K562 (cell line): ENCODE results near the gene IDH2. TPM values are rescaled to one million over a fixed set of nuclear protein-coding genes. Genes with fewer than 3 reads are reported as not detected.

ENCODE experiments used
- ARNT ChIP-seq, 2 experiments: fragments of 450-650 bp; IDR thresholded peaks; 2 replicates each; pipeline ENCODE4 v1.6.1; 2016; ENCODE audit warnings: mild to moderate bottlenecking in 1 of 2
- CHD4 ChIP-seq: fragments of 200-600 bp; sonication (generic); IDR thresholded peaks from 3 replicates; pipeline ENCODE4 v1.6.1; 2012; ENCODE audit warnings: low read depth, mild to moderate bottlenecking, mixed read lengths, low read length, inconsistent platforms; ENCODE audit not compliant: insufficient read depth, insufficient replicate concordance, poor library complexity, severe bottlenecking
- NBN ChIP-seq: fragments of 450-650 bp; IDR thresholded peaks from 2 replicates; pipeline ENCODE4 v1.6.1; 2016; ENCODE audit warnings: low read depth, mild to moderate bottlenecking
- NCOA2 ChIP-seq, 2 experiments: fragments of 450-650 bp; IDR thresholded peaks; 2 replicates each; pipeline ENCODE4 v1.6.1; 2018; ENCODE audit warnings: mild to moderate bottlenecking in 2 of 2, moderate library complexity in 1 of 2; ENCODE audit not compliant: partially characterized antibody in 2 of 2
- ZSCAN32 ChIP-seq: fragments of 450-650 bp; formaldehyde crosslinking; IDR thresholded peaks from 2 replicates; pipeline ENCODE4 v1.4.0; 2020; ENCODE audit warnings: mild to moderate bottlenecking, moderate library complexity
- polyA plus RNA-seq, 8 experiments: library from polyadenylated mRNA; depleted of rRNA in 4 of 8; stranded (reverse) in 5 of 8; unstranded in 3 of 8; fragments of >200 nt; fragmentation: Nextera tagmentation in 2 of 8; fragmentation: Illumina TruSeq in 1 of 8; extraction: Ambion mirVana in 2 of 8; extraction: Trizol in 1 of 8; gene quantifications; 2 replicates each; pipeline versions ENCODE4 v1.2.1 to v1.2.3, GENCODE V29; 2011 to 2014; ENCODE audit warnings: inconsistent platforms in 1 of 8, missing spikeins in 1 of 8
- total RNA-seq, 7 experiments: library from RNA; depleted of rRNA in 6 of 7; stranded (reverse); fragments of >200 nt in 6 of 7; fragmentation: Illumina TruSeq in 2 of 7; extraction: Trizol in 2 of 7; gene quantifications; 2 replicates each; pipeline versions ENCODE4 v1.2.1 to v1.2.3, GENCODE V29; 2011 to 2021; ENCODE audit warnings: low replicate concordance in 1 of 7
- TF ChIP-seq, protein P1 (sequence below): fragments of 250-450 bp; sonication (Bioruptor Pico); IDR thresholded peaks from 2 replicates; pipeline ENCODE4 v1.4.0; 2020
- TF ChIP-seq, protein P2 (sequence below): fragments of 450-650 bp; IDR thresholded peaks from 2 replicates; pipeline ENCODE4 v1.6.1; 2018; ENCODE audit warnings: mild to moderate bottlenecking, low read depth; ENCODE audit not compliant: partially characterized antibody
- TF ChIP-seq, protein P3 (sequence below): fragments of 450-650 bp; IDR thresholded peaks from 2 replicates; pipeline ENCODE4 v1.6.1; 2018; ENCODE audit not compliant: partially characterized antibody
- TF ChIP-seq, protein P4 (sequence below): fragments of 200-800 bp; sonication (Bioruptor generic); IDR thresholded peaks from 2 replicates; pipeline ENCODE4 v1.6.1; 2017; ENCODE audit warnings: missing genetic modification characterization, missing compliant biosample characterization
- TF ChIP-seq, protein P5 (sequence below): sonication (generic); formaldehyde crosslinking; IDR thresholded peaks from 2 replicates; pipeline ENCODE4 v1.8.1; 2022; ENCODE audit warnings: missing genetic modification reagents
- TF ChIP-seq, protein P6 (sequence below): fragments of 200-400 bp; formaldehyde crosslinking; IDR thresholded peaks from 2 replicates; pipeline ENCODE4 v1.6.1; 2017; ENCODE audit warnings: mild to moderate bottlenecking, low read depth, low read length, moderate library complexity

IDH2 gene
- total and polyA plus RNA-seq, 9 of the 15 experiments (the other 6 are each of a cell fraction or from before 2014, with no cell fraction given), result 0.70 to 99.9 (median 59.2) TPM

DNA sequence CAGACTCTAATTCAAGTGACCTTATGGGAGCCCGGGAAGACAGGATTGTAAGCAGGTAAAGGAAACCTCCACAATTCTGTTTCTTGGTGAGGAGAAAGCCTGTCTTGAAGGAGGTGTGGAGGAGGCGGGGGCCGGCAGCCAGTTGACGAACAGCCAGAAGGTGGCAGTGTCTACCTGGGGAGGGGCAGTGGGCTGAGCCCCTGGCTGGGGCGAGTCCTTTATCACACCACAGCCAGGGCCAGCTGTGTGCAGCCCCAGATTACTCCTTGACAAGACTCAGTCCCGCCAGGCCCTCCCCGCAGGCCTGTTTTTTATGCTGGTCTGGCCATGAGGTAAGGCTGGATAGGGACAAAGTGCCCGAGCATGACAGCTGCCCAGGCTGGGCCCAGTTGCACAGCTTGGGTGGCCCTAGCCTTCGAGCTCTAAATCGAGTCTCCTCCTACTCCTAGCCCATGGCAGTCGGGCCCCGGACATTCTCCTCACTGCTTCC is 40.9 kb upstream of the IDH2 start (continued):
- TF ChIP-seq, protein P1, sequence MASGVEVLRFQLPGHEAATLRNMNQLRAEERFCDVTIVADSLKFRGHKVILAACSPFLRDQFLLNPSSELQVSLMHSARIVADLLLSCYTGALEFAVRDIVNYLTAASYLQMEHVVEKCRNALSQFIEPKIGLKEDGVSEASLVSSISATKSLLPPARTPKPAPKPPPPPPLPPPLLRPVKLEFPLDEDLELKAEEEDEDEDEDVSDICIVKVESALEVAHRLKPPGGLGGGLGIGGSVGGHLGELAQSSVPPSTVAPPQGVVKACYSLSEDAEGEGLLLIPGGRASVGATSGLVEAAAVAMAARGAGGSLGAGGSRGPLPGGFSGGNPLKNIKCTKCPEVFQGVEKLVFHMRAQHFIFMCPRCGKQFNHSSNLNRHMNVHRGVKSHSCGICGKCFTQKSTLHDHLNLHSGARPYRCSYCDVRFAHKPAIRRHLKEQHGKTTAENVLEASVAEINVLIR, result no peak
- TF ChIP-seq, protein P2, sequence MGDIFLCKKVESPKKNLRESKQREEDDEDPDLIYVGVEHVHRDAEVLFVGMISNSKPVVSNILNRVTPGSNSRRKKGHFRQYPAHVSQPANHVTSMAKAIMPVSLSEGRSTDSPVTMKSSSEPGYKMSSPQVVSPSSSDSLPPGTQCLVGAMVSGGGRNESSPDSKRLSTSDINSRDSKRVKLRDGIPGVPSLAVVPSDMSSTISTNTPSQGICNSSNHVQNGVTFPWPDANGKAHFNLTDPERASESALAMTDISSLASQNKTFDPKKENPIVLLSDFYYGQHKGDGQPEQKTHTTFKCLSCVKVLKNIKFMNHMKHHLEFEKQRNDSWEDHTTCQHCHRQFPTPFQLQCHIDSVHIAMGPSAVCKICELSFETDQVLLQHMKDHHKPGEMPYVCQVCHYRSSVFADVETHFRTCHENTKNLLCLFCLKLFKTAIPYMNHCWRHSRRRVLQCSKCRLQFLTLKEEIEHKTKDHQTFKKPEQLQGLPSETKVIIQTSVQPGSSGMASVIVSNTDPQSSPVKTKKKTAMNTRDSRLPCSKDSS, result no peak
- TF ChIP-seq, protein P3, sequence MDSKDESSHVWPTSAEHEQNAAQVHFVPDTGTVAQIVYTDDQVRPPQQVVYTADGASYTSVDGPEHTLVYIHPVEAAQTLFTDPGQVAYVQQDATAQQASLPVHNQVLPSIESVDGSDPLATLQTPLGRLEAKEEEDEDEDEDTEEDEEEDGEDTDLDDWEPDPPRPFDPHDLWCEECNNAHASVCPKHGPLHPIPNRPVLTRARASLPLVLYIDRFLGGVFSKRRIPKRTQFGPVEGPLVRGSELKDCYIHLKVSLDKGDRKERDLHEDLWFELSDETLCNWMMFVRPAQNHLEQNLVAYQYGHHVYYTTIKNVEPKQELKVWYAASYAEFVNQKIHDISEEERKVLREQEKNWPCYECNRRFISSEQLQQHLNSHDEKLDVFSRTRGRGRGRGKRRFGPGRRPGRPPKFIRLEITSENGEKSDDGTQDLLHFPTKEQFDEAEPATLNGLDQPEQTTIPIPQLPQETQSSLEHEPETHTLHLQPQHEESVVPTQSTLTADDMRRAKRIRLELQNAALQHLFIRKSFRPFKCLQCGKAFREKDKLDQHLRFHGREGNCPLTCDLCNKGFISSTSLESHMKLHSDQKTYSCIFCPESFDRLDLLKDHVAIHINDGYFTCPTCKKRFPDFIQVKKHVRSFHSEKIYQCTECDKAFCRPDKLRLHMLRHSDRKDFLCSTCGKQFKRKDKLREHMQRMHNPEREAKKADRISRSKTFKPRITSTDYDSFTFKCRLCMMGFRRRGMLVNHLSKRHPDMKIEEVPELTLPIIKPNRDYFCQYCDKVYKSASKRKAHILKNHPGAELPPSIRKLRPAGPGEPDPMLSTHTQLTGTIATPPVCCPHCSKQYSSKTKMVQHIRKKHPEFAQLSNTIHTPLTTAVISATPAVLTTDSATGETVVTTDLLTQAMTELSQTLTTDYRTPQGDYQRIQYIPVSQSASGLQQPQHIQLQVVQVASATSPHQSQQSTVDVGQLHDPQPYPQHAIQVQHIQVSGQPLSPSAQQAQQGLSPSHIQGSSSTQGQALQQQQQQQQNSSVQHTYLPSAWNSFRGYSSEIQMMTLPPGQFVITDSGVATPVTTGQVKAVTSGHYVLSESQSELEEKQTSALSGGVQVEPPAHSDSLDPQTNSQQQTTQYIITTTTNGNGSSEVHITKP, result peak; percentile 84
- TF ChIP-seq, protein P4, sequence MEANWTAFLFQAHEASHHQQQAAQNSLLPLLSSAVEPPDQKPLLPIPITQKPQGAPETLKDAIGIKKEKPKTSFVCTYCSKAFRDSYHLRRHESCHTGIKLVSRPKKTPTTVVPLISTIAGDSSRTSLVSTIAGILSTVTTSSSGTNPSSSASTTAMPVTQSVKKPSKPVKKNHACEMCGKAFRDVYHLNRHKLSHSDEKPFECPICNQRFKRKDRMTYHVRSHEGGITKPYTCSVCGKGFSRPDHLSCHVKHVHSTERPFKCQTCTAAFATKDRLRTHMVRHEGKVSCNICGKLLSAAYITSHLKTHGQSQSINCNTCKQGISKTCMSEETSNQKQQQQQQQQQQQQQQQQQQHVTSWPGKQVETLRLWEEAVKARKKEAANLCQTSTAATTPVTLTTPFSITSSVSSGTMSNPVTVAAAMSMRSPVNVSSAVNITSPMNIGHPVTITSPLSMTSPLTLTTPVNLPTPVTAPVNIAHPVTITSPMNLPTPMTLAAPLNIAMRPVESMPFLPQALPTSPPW (CRISPR knock-in tag), result peak; percentile 92
- TF ChIP-seq, protein P5, sequence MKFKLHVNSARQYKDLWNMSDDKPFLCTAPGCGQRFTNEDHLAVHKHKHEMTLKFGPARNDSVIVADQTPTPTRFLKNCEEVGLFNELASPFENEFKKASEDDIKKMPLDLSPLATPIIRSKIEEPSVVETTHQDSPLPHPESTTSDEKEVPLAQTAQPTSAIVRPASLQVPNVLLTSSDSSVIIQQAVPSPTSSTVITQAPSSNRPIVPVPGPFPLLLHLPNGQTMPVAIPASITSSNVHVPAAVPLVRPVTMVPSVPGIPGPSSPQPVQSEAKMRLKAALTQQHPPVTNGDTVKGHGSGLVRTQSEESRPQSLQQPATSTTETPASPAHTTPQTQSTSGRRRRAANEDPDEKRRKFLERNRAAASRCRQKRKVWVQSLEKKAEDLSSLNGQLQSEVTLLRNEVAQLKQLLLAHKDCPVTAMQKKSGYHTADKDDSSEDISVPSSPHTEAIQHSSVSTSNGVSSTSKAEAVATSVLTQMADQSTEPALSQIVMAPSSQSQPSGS (CRISPR knock-in tag), result no peak
- no peak for TF ChIP-seq CHD4
- TF ChIP-seq NCOA2 (IDR thresholded peaks at IDR 0.05; ENCODE audit: partially characterized antibody in 2 of 2), result no peak
- no peak for TF ChIP-seq ZSCAN32 (CRISPR knock-in tag)
- no peak for TF ChIP-seq ARNT (IDR thresholded peaks at IDR 0.05)
- TF ChIP-seq, protein P6, sequence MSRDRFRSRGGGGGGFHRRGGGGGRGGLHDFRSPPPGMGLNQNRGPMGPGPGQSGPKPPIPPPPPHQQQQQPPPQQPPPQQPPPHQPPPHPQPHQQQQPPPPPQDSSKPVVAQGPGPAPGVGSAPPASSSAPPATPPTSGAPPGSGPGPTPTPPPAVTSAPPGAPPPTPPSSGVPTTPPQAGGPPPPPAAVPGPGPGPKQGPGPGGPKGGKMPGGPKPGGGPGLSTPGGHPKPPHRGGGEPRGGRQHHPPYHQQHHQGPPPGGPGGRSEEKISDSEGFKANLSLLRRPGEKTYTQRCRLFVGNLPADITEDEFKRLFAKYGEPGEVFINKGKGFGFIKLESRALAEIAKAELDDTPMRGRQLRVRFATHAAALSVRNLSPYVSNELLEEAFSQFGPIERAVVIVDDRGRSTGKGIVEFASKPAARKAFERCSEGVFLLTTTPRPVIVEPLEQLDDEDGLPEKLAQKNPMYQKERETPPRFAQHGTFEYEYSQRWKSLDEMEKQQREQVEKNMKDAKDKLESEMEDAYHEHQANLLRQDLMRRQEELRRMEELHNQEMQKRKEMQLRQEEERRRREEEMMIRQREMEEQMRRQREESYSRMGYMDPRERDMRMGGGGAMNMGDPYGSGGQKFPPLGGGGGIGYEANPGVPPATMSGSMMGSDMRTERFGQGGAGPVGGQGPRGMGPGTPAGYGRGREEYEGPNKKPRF, result no peak
- peak; percentile 62 for TF ChIP-seq NBN
